Measurements from ENCODE around the gene PLXNA1. TPM values are rescaled to one million over a fixed set of nuclear protein-coding genes. Genes with fewer than 3 reads are reported as not detected.

The PLXNA1 gene
- 32.7 and 46.1 TPM in 2 replicates for total RNA-seq

GRCh38 chr3:126982471-126983175, at the start of gene PLXNA1:
PLXNA1 (plus strand) TSS chr3:126983115; CDS start chr3:126988594, 5,479 bp downstream.

Other genes with a start within 250 kb of the PLXNA1 start
- not detected in 2 replicates for gene PRR23E, start 210.0 kb downstream of the PLXNA1 start, total RNA-seq

Data from thoracic aorta endothelial cell (primary cell).